HG02938 (cell line): ENCODE results near the gene NRTN.
"Not testable (repeated sequence)": the region's sequence is repeated elsewhere in the genome, so short reads cannot be mapped to it uniquely, and the experiment has no call there.

ENCODE experiments used
- ATAC-seq: cut with Tn5 transposase; IDR thresholded peaks from one replicate; pipeline ENCODE4 v1.9.1; 2021; ENCODE audit warnings: mild to moderate bottlenecking, moderate library complexity; ENCODE audit not compliant: unreplicated experiment

The NRTN gene

DNA sequence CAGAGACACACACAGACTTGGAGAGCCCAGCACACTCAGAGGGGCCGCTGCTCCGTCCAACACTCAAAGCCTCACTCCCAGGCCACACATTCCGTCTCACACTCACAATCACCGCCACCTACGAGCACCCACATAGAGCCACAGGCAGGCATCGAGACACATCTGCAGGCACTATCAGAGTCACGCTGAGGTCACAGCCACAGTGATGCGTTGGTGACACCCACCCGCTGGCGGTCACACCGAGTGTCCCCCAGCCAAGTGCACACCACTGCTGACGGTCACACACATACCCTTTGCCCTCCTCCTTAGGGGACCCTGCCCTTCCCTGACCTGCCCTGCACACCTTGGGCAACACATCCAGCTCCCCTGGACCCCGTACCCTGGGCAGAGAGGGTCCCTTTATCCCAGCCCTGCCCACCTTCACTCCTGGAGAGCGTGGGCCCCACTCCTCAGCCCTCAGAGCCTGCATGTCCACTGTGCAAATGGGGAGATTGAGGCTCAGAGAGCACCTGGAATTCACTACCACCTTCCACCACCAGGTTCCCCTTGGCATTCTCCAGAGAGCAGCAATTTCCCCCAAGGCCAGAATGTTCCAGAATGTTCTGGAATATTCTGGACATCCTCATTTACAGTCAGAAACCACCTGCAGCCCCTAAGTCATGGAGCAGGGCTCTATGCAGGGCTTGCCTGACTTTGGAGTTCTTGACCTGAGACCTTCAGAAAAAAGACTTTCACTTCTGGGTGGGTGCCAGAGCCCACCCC is 60.0 kb downstream of the NRTN start:
- no peak for ATAC-seq

DNA sequence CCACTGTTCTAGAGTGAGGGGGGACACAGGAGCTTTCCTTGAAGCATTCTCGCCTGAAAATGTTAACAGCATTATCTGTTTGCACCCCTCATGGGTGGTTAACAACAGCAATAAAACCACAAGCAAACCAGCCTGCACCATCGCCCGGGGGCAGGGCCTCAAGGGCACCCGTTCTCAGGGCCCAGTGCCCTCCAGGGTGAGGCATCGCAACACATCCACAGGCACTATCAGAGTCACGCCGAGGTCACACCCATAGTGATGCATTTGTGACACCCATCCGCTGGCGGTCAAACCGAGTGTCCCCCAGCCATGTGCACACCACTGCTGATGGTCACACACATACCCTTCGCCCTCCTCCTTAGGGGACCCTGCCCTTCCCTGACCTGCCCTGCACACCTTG is 60.9 kb downstream of the NRTN start:
- ATAC-seq: no peak

DNA sequence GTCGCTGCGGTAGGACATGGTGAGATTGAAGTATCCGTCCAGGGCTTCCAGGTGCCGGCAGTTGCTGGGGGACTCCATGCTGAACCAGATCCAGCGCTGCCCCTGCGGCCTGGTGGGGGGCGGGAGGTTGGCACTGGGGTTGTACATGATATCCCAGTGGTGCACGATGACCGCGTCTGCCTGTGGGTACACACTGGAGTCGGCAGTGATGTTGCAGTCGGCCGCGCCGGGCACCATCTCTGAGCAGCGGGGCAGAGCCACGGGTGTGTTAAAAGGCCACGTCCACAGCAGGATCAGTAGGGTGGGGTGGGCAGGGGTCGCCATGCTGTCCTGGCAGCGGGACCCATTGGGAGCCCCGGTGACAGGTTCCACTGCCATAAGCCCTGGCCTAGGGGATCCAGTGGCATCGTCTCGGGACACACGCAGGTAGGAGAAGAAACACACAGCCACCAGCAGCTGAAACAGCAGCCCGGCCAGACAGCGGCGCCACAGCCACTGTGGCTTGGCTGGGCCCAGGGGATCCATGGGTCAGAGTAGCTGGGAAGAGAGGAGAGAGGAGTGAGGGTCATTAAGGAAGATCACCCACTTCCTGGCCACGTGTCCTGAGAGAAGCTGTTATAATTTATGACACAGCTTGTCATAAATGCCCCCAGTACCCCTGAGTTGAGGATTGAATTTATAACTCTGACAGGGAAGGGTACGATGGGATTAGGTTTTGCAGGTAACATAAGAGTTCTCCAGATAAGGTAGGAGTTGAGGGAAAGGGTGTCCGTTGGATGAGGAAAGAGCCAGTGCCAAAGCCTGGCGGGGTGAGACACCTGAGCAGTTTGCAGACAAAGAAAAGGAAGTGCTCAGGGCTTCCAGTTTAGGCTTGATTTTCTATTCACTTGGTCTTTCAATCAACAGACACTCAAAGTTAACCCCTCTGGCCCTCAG is 62.6 kb downstream of the NRTN start:
- ATAC-seq: no peak

DNA sequence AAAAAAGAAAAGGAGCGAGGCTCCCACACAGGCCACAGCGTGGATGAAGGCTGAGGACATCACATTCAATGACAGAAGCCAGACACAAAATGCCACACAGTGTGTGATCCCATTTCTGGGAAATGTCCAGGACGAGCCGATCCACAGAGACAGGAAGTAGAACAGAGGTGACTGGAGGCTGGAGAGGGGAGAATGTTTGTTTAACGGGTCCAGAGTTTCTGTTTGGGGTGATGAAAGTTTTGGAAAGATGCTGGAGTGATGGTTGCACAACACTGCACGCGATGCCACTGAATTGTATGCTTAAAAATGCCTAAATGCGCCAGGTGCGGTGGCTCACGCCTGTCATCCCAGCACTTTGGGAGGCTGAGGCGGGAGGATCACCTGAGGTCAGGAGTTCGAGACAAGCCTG is 66.1 kb downstream of the NRTN start:
- ATAC-seq: no peak

- ATAC-seq: no peak
Observed at GRCh38 chr19:5873617-5874199, 68.8 kb downstream of the NRTN start.

GRCh38 chr19:5874496-5874895 is 69.6 kb downstream of the NRTN start:
- ATAC-seq: not testable (repeated sequence)

GRCh38 chr19:5877427-5877826 is 72.6 kb downstream of the NRTN start:
- no peak for ATAC-seq

GRCh38 chr19:5877882-5878281 is 73.0 kb downstream of the NRTN start:
- no peak for ATAC-seq
